Subcutaneous adipose tissue (tissue), 4 donors: ENCODE data around the gene SORBS1. TPM values are rescaled to one million over a fixed set of nuclear protein-coding genes. Genes with fewer than 3 reads are reported as not detected.

ENCODE experiments used
- CTCF ChIP-seq: fragments of 450-650 bp; IDR thresholded peaks from one replicate; pipeline ENCODE4 v1.5.1; 2016; ENCODE audit warnings: low read depth, mild to moderate bottlenecking, control low read depth, antibody characterized with exemption, moderate library complexity
- total RNA-seq, 4 donors: library from RNA; depleted of rRNA; stranded (reverse); fragments of >200 nt; gene quantifications; one replicate each; pipeline ENCODE4 v1.1.0, GENCODE V29; 2016

SORBS1 gene
- total RNA-seq, 4 donors from 2014 or later = 460 to 715 (median 623) TPM

- TF ChIP-seq CTCF = no peak
Measured at GRCh38 chr10:95469251-95469650, 91.9 kb downstream of the SORBS1 start.

- TF ChIP-seq CTCF = no peak
Measured at GRCh38 chr10:95467162-95467599, 94.0 kb downstream of the SORBS1 start.

- no peak for TF ChIP-seq CTCF
Measured at GRCh38 chr10:95466436-95466835, 94.7 kb downstream of the SORBS1 start.

- TF ChIP-seq CTCF = no peak
Measured at GRCh38 chr10:95464280-95464679, 96.9 kb downstream of the SORBS1 start.

GRCh38 chr10:95462740-95463667 is 98.2 kb downstream of the SORBS1 start:
- TF ChIP-seq CTCF = no peak

- no peak for TF ChIP-seq CTCF
Measured at GRCh38 chr10:95461611-95462010, 99.6 kb downstream of the SORBS1 start.

GRCh38 chr10:95459446-95460045 is 101.6 kb downstream of the SORBS1 start:
- TF ChIP-seq CTCF = no peak
